GM23248 (cell line): ENCODE results near the gene PLEKHA1.

Experiments used
- EZH2 ChIP-seq: fragments of 200-600 bp; sonication (generic); IDR thresholded peaks from 2 replicates; pipeline ENCODE4 v1.6.1; 2018; ENCODE audit warnings: antibody characterized with exemption, mild to moderate bottlenecking; ENCODE audit not compliant: insufficient read depth, poor library complexity, severe bottlenecking
- EZH2phosphoT487 ChIP-seq: fragments of 200-600 bp; sonication (generic); IDR thresholded peaks from 2 replicates; pipeline ENCODE4 v1.6.1; 2018; ENCODE audit warnings: antibody characterized with exemption, moderate library complexity, mild to moderate bottlenecking, low read depth; ENCODE audit not compliant: insufficient read depth

GRCh38 chr10:122390271-122390670 is 15.8 kb downstream of the PLEKHA1 start:
- TF ChIP-seq EZH2: no peak
- no peak for TF ChIP-seq EZH2phosphoT487
